H9 (cell line): ENCODE results near the gene CORIN. TPM values are rescaled to one million over a fixed set of nuclear protein-coding genes. Genes with fewer than 3 reads are reported as not detected.

Experiments used
- DNase-seq: peaks from one replicate; pipeline ENCODE4 v3.0.0-alpha.2; 2017
- H2AFZ ChIP-seq: one replicate; pipeline ENCODE4 v1.6.1; 2013; ENCODE audit warnings: mild to moderate bottlenecking, low read length, control low read depth, moderate library complexity
- H2AK5ac ChIP-seq: 2 replicates; pipeline ENCODE4 v1.6.1; 2013; ENCODE audit warnings: low read length, control low read depth, mixed read lengths; ENCODE audit not compliant: insufficient read length
- H2BK120ac ChIP-seq: one replicate; pipeline ENCODE4 v1.6.1; 2013; ENCODE audit warnings: low read depth, mild to moderate bottlenecking, low read length, control low read depth, inconsistent platforms; ENCODE audit not compliant: poor library complexity, severe bottlenecking
- H2BK12ac ChIP-seq: 2 replicates; pipeline ENCODE4 v1.6.1; 2013; ENCODE audit warnings: low read length, control low read depth, mixed read lengths, low read depth; ENCODE audit not compliant: insufficient read length
- H2BK15ac ChIP-seq: 2 replicates; pipeline ENCODE4 v1.6.1; 2013; ENCODE audit warnings: low read depth, low read length, control low read depth
- H2BK20ac ChIP-seq: one replicate; pipeline ENCODE4 v1.6.1; 2013; ENCODE audit warnings: low read depth, mild to moderate bottlenecking, low read length, control low read depth, inconsistent platforms; ENCODE audit not compliant: poor library complexity, severe bottlenecking
- H2BK5ac ChIP-seq: 2 replicates; pipeline ENCODE4 v1.6.1; 2013; ENCODE audit warnings: low read length, control low read depth, mixed read lengths; ENCODE audit not compliant: insufficient read length
- H3K14ac ChIP-seq: 2 replicates; pipeline ENCODE4 v1.6.1; 2013; ENCODE audit warnings: low read length, control low read depth; ENCODE audit not compliant: insufficient read depth
- H3K18ac ChIP-seq: 2 replicates; pipeline ENCODE4 v1.6.1; 2013; ENCODE audit warnings: low read depth, mild to moderate bottlenecking, mixed read lengths, low read length, control low read depth; ENCODE audit not compliant: insufficient read length
- H3K23ac ChIP-seq: 2 replicates; pipeline ENCODE4 v1.6.1; 2013; ENCODE audit warnings: low read length, control low read depth, mixed read lengths, low read depth; ENCODE audit not compliant: insufficient read length
- H3K23me2 ChIP-seq: 2 replicates; pipeline ENCODE4 v1.6.1; 2013; ENCODE audit warnings: low read depth, mild to moderate bottlenecking, mixed read lengths, low read length, control low read depth; ENCODE audit not compliant: insufficient read length, poor library complexity, severe bottlenecking
- H3K27ac ChIP-seq: 2 replicates; pipeline ENCODE4 v1.5.1; 2013; ENCODE audit warnings: low read length, control low read depth, mixed read lengths, low read depth; ENCODE audit not compliant: insufficient read length
- H3K27me3 ChIP-seq: 2 replicates; pipeline ENCODE4 v1.6.1; 2013; ENCODE audit warnings: low read length, control low read depth, inconsistent platforms; ENCODE audit not compliant: insufficient read depth
- H3K4ac ChIP-seq: 2 replicates; pipeline ENCODE4 v1.6.1; 2013; ENCODE audit warnings: low read depth, mild to moderate bottlenecking, control low read depth, inconsistent platforms, low read length, moderate library complexity
- H3K4me1 ChIP-seq: 2 replicates; pipeline ENCODE4 v1.6.1; 2013; ENCODE audit warnings: low read length, control low read depth, inconsistent platforms; ENCODE audit not compliant: insufficient read depth
- H3K4me2 ChIP-seq: 2 replicates; pipeline ENCODE4 v1.6.1; 2013; ENCODE audit warnings: low read length, control low read depth, mixed read lengths; ENCODE audit not compliant: insufficient read length, insufficient read depth
- H3K56ac ChIP-seq: 2 replicates; pipeline ENCODE4 v1.6.1; 2013; ENCODE audit warnings: low read depth, mild to moderate bottlenecking, mixed read lengths, low read length, control low read depth; ENCODE audit not compliant: insufficient read length
- H3K79me1 ChIP-seq: 2 replicates; pipeline ENCODE4 v1.6.1; 2013; ENCODE audit warnings: low read depth, mild to moderate bottlenecking, moderate library complexity, low read length, control low read depth, inconsistent platforms; ENCODE audit not compliant: insufficient read depth, poor library complexity, severe bottlenecking
- H3K79me2 ChIP-seq: 2 replicates; pipeline ENCODE4 v1.6.1; 2013; ENCODE audit warnings: low read length, control low read depth, inconsistent platforms; ENCODE audit not compliant: insufficient read depth
- H3K9ac ChIP-seq: 2 replicates; pipeline ENCODE4 v1.6.1; 2013; ENCODE audit warnings: low read length, control low read depth, mixed read lengths; ENCODE audit not compliant: insufficient read length; ENCODE audit errors: extremely low read depth
- H3K9me3 ChIP-seq: one replicate; pipeline ENCODE4 v1.6.1; 2013; ENCODE audit warnings: low read depth, low read length, inconsistent platforms; ENCODE audit not compliant: control insufficient read depth
- H3T11ph ChIP-seq: one replicate; pipeline ENCODE4 v1.6.1; 2013; ENCODE audit warnings: mild to moderate bottlenecking, low read length, control low read depth, inconsistent platforms
- H4K20me1 ChIP-seq: one replicate; pipeline ENCODE4 v1.6.1; 2013; ENCODE audit not compliant: control insufficient read depth, insufficient read length, insufficient read depth
- H4K5ac ChIP-seq: 2 replicates; pipeline ENCODE4 v1.6.1; 2013; ENCODE audit warnings: low read depth, mild to moderate bottlenecking, mixed read lengths, low read length, control low read depth; ENCODE audit not compliant: insufficient read length
- H4K8ac ChIP-seq: replicated peaks from 2 replicates; pipeline ENCODE4 v1.6.1; 2013; ENCODE audit warnings: low read length, control low read depth, mixed read lengths, low read depth; ENCODE audit not compliant: insufficient read length
- H4K91ac ChIP-seq: 2 replicates; pipeline ENCODE4 v1.6.1; 2013; ENCODE audit warnings: low read depth, mild to moderate bottlenecking, moderate library complexity, mixed read lengths, low read length, control low read depth; ENCODE audit not compliant: insufficient read length
- H3K27ac Mint-ChIP-seq, 3 experiments: 2 replicates in 2 of 3; 3 replicates in 1 of 3; pipeline ENCODE4 v1.8.0; 2020 to 2021; ENCODE audit warnings: mixed read lengths in 3 of 3, mild to moderate bottlenecking in 1 of 3, moderate library complexity in 1 of 3
- H3K27me3 Mint-ChIP-seq: 2 replicates; pipeline ENCODE4 v1.8.0; 2021; ENCODE audit warnings: low read depth, mild to moderate bottlenecking, moderate library complexity, mixed read lengths
- H3K36me3 Mint-ChIP-seq, 3 experiments: 2 replicates in 2 of 3; 3 replicates in 1 of 3; pipeline ENCODE4 v1.8.0; 2020 to 2021; ENCODE audit warnings: low read depth in 3 of 3, mixed read lengths in 3 of 3; ENCODE audit not compliant: insufficient read depth in 1 of 3
- H3K4me1 Mint-ChIP-seq, 2 experiments: 2 replicates each; pipeline ENCODE4 v1.8.0; 2020; ENCODE audit warnings: mixed read lengths in 2 of 2
- H3K4me3 Mint-ChIP-seq, 2 experiments: 2 replicates in 1 of 2; 3 replicates in 1 of 2; pipeline ENCODE4 v1.8.0; 2020 to 2021; ENCODE audit warnings: mild to moderate bottlenecking in 2 of 2, mixed read lengths in 2 of 2, moderate library complexity in 1 of 2
- H3K9me3 Mint-ChIP-seq, 2 experiments: 2 replicates in 1 of 2; 3 replicates in 1 of 2; pipeline ENCODE4 v1.8.0; 2020; ENCODE audit warnings: mild to moderate bottlenecking in 2 of 2, mixed read lengths in 2 of 2, moderate library complexity in 1 of 2
- WGBS: extraction: QIAGEN DNeasy Blood & Tissue Kit; methylation state at CpG from one replicate; pipeline ENCODE4 v1.1.7; 2013; ENCODE audit warnings: missing lambda C conversion rate, low lambda C conversion rate, mixed read lengths; ENCODE audit not compliant: insufficient read length; ENCODE audit errors: extremely low coverage; 5-methylcytosine and 5-hydroxymethylcytosine counted together
- total RNA-seq: library from RNA; stranded (reverse); gene quantifications from 2 replicates; pipeline ENCODE4 v1.2.1, GENCODE V29; 2021
- TF ChIP-seq, protein P1 (sequence below): fragments of 200-600 bp; sonication (generic); conservative IDR thresholded peaks from 3 replicates; pipeline ENCODE4 v1.8.0; 2021; ENCODE audit warnings: antibody characterized with exemption, mild to moderate bottlenecking

CORIN gene
- total RNA-seq, 1 experiment from 2014 or later, result 0.39 TPM

DNA sequence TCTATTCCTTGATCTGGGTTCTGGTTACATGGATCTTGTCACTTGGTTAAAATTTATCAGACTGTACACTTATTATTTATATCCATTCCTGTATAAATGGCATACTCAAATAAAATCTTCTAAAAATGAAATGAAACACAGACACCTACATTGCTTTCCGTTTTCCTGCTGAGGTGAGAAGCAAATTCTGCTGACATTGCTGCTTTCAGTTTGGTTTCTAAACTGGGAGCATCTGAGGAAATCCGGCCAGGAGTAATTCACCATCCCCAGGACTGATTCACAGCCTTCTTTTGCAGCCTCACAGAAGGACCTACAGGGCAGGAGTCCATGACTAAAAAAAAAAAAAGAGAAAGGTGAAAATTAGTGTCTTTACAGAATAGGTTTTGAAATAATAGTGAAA is 93.6 kb downstream of the CORIN start:
- Histone ChIP-seq H2BK120ac (no peak overlapping the region), H4K20me1 (no peaks in the 10 kb centered on the region), H3K9ac (no peak overlapping the region), H3K14ac (no peak overlapping the region), H3K4me2 (no peak overlapping the region), H4K91ac (no peak overlapping the region), H3K18ac (no peak overlapping the region), H2BK20ac (no peak overlapping the region), H3K79me1 (no peaks in the 10 kb centered on the region), H3K9me3 (no peaks in the 10 kb centered on the region), H3K27ac (no peak overlapping the region), H3K23me2 (no peaks in the 10 kb centered on the region), H2AK5ac (no peak overlapping the region), H3K23ac (no peak overlapping the region), H2AFZ (no peak overlapping the region), H2BK12ac (no peak overlapping the region), H3K27me3 (no peaks in the 10 kb centered on the region), H3T11ph (no peak overlapping the region), H3K4ac (no peak overlapping the region), H3K56ac (no peak overlapping the region), H4K5ac (no peak overlapping the region), H3K4me1 (peaks cover 4% of the 10 kb centered on the region; the same call in 1 of the 2 replicates), H2BK5ac (no peak overlapping the region), H3K79me2 (no peaks in the 10 kb centered on the region), H2BK15ac (no peak overlapping the region), H4K8ac (no peak overlapping the region)
- H3K9me3 Mint-ChIP-seq, result peaks cover 5 to 12% of the 10 kb centered on the region in 2 experiments; a peak in 4 of 5 replicates
- peaks cover 0 to 4% (median 0%) of the 10 kb centered on the region in 3 experiments; a peak in 1 of 7 replicates for H3K36me3 Mint-ChIP-seq
- no CpG with 5 or more reads among the region's 2 CpGs for WGBS
- DNase-seq, result no peak
- H3K27me3 Mint-ChIP-seq, result no peaks in the 10 kb centered on the region
- H3K4me3 Mint-ChIP-seq, result no peak overlapping the region
- H3K4me1 Mint-ChIP-seq, result peaks cover 6 to 9% of the 10 kb centered on the region in 2 experiments
- H3K27ac Mint-ChIP-seq, result no peak overlapping the region
- TF ChIP-seq, protein P1, sequence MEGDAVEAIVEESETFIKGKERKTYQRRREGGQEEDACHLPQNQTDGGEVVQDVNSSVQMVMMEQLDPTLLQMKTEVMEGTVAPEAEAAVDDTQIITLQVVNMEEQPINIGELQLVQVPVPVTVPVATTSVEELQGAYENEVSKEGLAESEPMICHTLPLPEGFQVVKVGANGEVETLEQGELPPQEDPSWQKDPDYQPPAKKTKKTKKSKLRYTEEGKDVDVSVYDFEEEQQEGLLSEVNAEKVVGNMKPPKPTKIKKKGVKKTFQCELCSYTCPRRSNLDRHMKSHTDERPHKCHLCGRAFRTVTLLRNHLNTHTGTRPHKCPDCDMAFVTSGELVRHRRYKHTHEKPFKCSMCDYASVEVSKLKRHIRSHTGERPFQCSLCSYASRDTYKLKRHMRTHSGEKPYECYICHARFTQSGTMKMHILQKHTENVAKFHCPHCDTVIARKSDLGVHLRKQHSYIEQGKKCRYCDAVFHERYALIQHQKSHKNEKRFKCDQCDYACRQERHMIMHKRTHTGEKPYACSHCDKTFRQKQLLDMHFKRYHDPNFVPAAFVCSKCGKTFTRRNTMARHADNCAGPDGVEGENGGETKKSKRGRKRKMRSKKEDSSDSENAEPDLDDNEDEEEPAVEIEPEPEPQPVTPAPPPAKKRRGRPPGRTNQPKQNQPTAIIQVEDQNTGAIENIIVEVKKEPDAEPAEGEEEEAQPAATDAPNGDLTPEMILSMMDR, result no peak
